Endothelial cell of umbilical vein (primary cell): Measurements from ENCODE around the gene RBBP5. TPM values are rescaled to one million over a fixed set of nuclear protein-coding genes. Genes with fewer than 3 reads are reported as not detected.

Source experiments
- BruUV-seq: library from RNA; stranded (reverse); fragments of 400-500 nt; replicated peaks from 2 replicates; lab custom pipeline; 2021; lab: Mats Ljungman, UMichigan
- CTCF ChIA-PET: fragments of 300-600, 350-600 bp; sonication (Branson Sonifier 250); formaldehyde crosslinking; loops from one replicate; lab custom pipeline; 2021; ENCODE audit warnings: antibody characterized with exemption, inconsistent platforms; lab: Charles Lee
- POLR2A ChIA-PET: fragments of 300-600, 350-600 bp; sonication (Branson Sonifier 250); formaldehyde crosslinking; loops from one replicate; lab custom pipeline; 2021; ENCODE audit warnings: antibody characterized with exemption, inconsistent platforms; lab: Charles Lee
- DNase-seq: peaks from one replicate; pipeline ENCODE4 v3.0.0-alpha.2; 2011; ENCODE audit warnings: low read depth, low spot score
- FAIRE-seq: peaks from 2 replicates; lab custom pipeline; 2011; peaks lifted over from hg19 to GRCh38; lab: Jason Lieb, UNC
- H2AFZ ChIP-seq: 2 replicates; pipeline ENCODE4 v1.6.0; 2012; ENCODE audit warnings: low read depth, low read length, control low read depth, inconsistent platforms
- H3K27ac ChIP-seq: 2 replicates; pipeline ENCODE4 v1.5.1; 2011; ENCODE audit warnings: low read depth, mild to moderate bottlenecking, control low read depth, low read length, moderate library complexity; ENCODE audit not compliant: insufficient read depth
- H3K27me3 ChIP-seq, 2 experiments: 2 replicates each; pipeline versions ENCODE4 v1.6.0 to v1.6.1; 2011; ENCODE audit warnings: low read length in 2 of 2, mixed read lengths in 1 of 2; ENCODE audit not compliant: control insufficient read depth in 2 of 2, insufficient read depth in 2 of 2
- H3K36me3 ChIP-seq, 2 experiments: 2 replicates in 1 of 2; 3 replicates in 1 of 2; pipeline ENCODE4 v1.5.1; 2011; ENCODE audit warnings: low read length in 2 of 2, mild to moderate bottlenecking in 1 of 2, moderate library complexity in 1 of 2; ENCODE audit not compliant: control insufficient read depth in 2 of 2, insufficient read depth in 2 of 2; ENCODE audit errors: extremely low read depth in 1 of 2
- H3K4me1 ChIP-seq: 3 replicates; pipeline ENCODE4 v1.5.1; 2011; ENCODE audit warnings: mild to moderate bottlenecking, low read length; ENCODE audit not compliant: control insufficient read depth, insufficient read depth; ENCODE audit errors: extremely low read depth
- H3K4me2 ChIP-seq: 2 replicates; pipeline ENCODE4 v1.6.1; 2011; ENCODE audit warnings: low read length, control low read depth, mixed read lengths; ENCODE audit not compliant: insufficient read depth
- H3K4me3 ChIP-seq, 3 experiments: fragments of 200-600 bp in 1 of 3; sonication (generic), shearing (Covaris generic) in 1 of 3; replicated peaks in 1 of 3; 2 replicates each; pipeline ENCODE4 v1.5.1; 2011 to 2016; ENCODE audit warnings: control low read depth in 3 of 3, low read length in 3 of 3, mild to moderate bottlenecking in 2 of 3, inconsistent platforms in 1 of 3, low read depth in 1 of 3, moderate library complexity in 1 of 3; ENCODE audit not compliant: insufficient read depth in 1 of 3
- H3K79me2 ChIP-seq: 2 replicates; pipeline ENCODE4 v1.6.0; 2012; ENCODE audit warnings: low read length, inconsistent platforms; ENCODE audit not compliant: control insufficient read depth, insufficient read depth
- H3K9ac ChIP-seq: replicated peaks from 2 replicates; pipeline ENCODE3; 2011; ENCODE audit warnings: low read length, control low read depth; ENCODE audit not compliant: insufficient read depth; ENCODE audit errors: extremely low read depth
- H3K9me1 ChIP-seq: replicated peaks from 3 replicates; pipeline ENCODE4 v1.6.0; 2011; ENCODE audit warnings: mild to moderate bottlenecking, low read length; ENCODE audit not compliant: control insufficient read depth, insufficient read depth; ENCODE audit errors: extremely low read depth
- H3K9me3 ChIP-seq: replicated peaks from 2 replicates; pipeline ENCODE4 v1.5.1; 2012; ENCODE audit warnings: low read length, inconsistent platforms; ENCODE audit not compliant: control insufficient read depth, insufficient read depth
- H4K20me1 ChIP-seq: replicated peaks from 2 replicates; pipeline ENCODE3; 2011; ENCODE audit warnings: mild to moderate bottlenecking, low read length; ENCODE audit not compliant: control insufficient read depth, insufficient read depth; ENCODE audit errors: extremely low read depth
- CTCF ChIP-seq, 2 donors: IDR thresholded peaks; 1 replicate in 1 of 2; 2 replicates in 1 of 2; pipeline ENCODE4 v1.5.1; 2011; ENCODE audit warnings: low read length in 2 of 2, mild to moderate bottlenecking in 2 of 2, moderate library complexity in 2 of 2, control low read depth in 1 of 2, inconsistent platforms in 1 of 2, low read depth in 1 of 2; ENCODE audit not compliant: insufficient read depth in 1 of 2; ENCODE audit errors: extremely low read depth in 1 of 2
- EZH2 ChIP-seq: IDR thresholded peaks from 2 replicates; pipeline ENCODE4 v1.6.1; 2012; ENCODE audit warnings: borderline replicate concordance, low read depth, mild to moderate bottlenecking, moderate library complexity, low read length, inconsistent platforms; ENCODE audit not compliant: severe bottlenecking
- FOS ChIP-seq: IDR thresholded peaks from 2 replicates; pipeline ENCODE4 v1.6.1; 2011; ENCODE audit warnings: mild to moderate bottlenecking, low read length, moderate library complexity, borderline replicate concordance; ENCODE audit not compliant: insufficient read depth
- GATA2 ChIP-seq: IDR thresholded peaks from 2 replicates; pipeline ENCODE4 v1.7.0; 2011; ENCODE audit warnings: low read depth, mild to moderate bottlenecking, moderate library complexity, mixed read lengths, low read length; ENCODE audit not compliant: insufficient read length, insufficient read depth
- JUN ChIP-seq: IDR thresholded peaks from 2 replicates; pipeline ENCODE4 v1.6.1; 2011; ENCODE audit warnings: borderline replicate concordance, low read depth; ENCODE audit not compliant: insufficient read length, insufficient read depth
- MAX ChIP-seq: IDR thresholded peaks from 2 replicates; pipeline ENCODE4 v1.6.1; 2011; ENCODE audit not compliant: insufficient read depth, insufficient read length
- MYC ChIP-seq: IDR thresholded peaks from one replicate; pipeline ENCODE4 v1.6.1; 2011; ENCODE audit warnings: mild to moderate bottlenecking, low read depth, low read length
- POLR2A ChIP-seq: IDR thresholded peaks from 2 replicates; pipeline ENCODE4 v1.6.1; 2012; ENCODE audit warnings: low read depth, mild to moderate bottlenecking, control low read depth, low read length
- POLR2AphosphoS5 ChIP-seq: IDR thresholded peaks from 2 replicates; pipeline ENCODE4 v1.6.1; 2012; ENCODE audit warnings: low read depth, mild to moderate bottlenecking, control low read depth, low read length, moderate library complexity; ENCODE audit not compliant: insufficient read depth
- dilution Hi-C: fragments of 300-500 bp; cut with MboI; formaldehyde crosslinking; loops from one replicate; pipeline ENCODE4 v1.15.0; 2019; ENCODE audit warnings: low sequenced_read_pairs; ENCODE audit not compliant: extremely low pct_ligation_motif_present
- intact Hi-C: fragments of 100-400 bp; cut with micrococcal nuclease; formaldehyde crosslinking; loops from one replicate; pipeline ENCODE4 v1.10.0; 2022
- polyA plus RNA-seq, 4 experiments: library from polyadenylated mRNA; depleted of rRNA in 3 of 4; stranded (reverse) in 3 of 4; unstranded in 1 of 4; fragments of >200 nt; gene quantifications; 2 replicates each; pipeline versions ENCODE4 v1.2.1 to v1.2.3, GENCODE V29; 2011 to 2012; ENCODE audit warnings: missing spikeins in 1 of 4
- total RNA-seq: library from RNA; stranded (reverse); gene quantifications from 2 replicates; pipeline ENCODE4 v1.2.3, GENCODE V29; 2021

Gene RBBP5
- total and polyA plus RNA-seq, 2 donors (not counting 3 experiments of a cell fraction or from before 2014, with no cell fraction given), result 5.8 to 14.2 TPM

- H3K79me2 ChIP-seq, result no peaks in the 10 kb centered on the region
- H3K27me3 ChIP-seq, result peaks cover 0 to 2% of the 10 kb centered on the region in 2 experiments
- H3K9me1 ChIP-seq, result no peaks in the 10 kb centered on the region
- no peaks in the 10 kb centered on the region for H3K4me1 ChIP-seq
- DNase-seq (no peak), FAIRE-seq (no peak)
- no peak overlapping the region for H2AFZ ChIP-seq
- H3K27ac ChIP-seq, result no peak overlapping the region
- POLR2A ChIA-PET, result no interaction called here
- H3K4me3 ChIP-seq, result no peak overlapping the region
- no peaks in the 10 kb centered on the region for H4K20me1 ChIP-seq
- CTCF ChIA-PET, result interaction anchor here (0.9 to 2.2 kb wide), 2 partner anchors 78 to 190 kb away, joined by 3 to 9 read pairs; no protein-coding TSS in a partner anchor
- BruUV-seq, result no TSS peak
- intact Hi-C loops (no loop called here), dilution Hi-C loops (no loop called here)
- H3K9me3 ChIP-seq, result no peaks in the 10 kb centered on the region
- H3K36me3 ChIP-seq, result no peaks in the 10 kb centered on the region
- H3K4me2 ChIP-seq, result no peak overlapping the region
- H3K9ac ChIP-seq, result no peak overlapping the region
- TF ChIP-seq CTCF (IDR thresholded peaks at IDR 0.05; ENCODE audit: extremely low read depth in 1 of 2, insufficient read depth in 1 of 2, low read depth in 1 of 2, low read length in 2 of 2), result no peak
- no peak for TF ChIP-seq POLR2AphosphoS5
- no peak for TF ChIP-seq FOS
- no peak for TF ChIP-seq EZH2
- TF ChIP-seq JUN, result no peak
- TF ChIP-seq MAX, result no peak
- no peak for TF ChIP-seq MYC
- TF ChIP-seq GATA2, result no peak
- no peak for TF ChIP-seq POLR2A
These were observed 55.5 kb downstream of the RBBP5 start for GRCh38 chr1:205066141-205066818.
